SK-N-SH treated with all-trans-retinoic acid at 6 μM for 48 hours (cell line): ENCODE results near the gene CNTNAP2.
"Not testable (repeated sequence)": the region's sequence is repeated elsewhere in the genome, so short reads cannot be mapped to it uniquely, and the experiment has no call there.

ENCODE experiments used
- ISL1 ChIP-seq: fragments of 250-450 bp; sonication (Bioruptor Pico); IDR thresholded peaks from 2 replicates; pipeline ENCODE4 v2.1.2; 2022; ENCODE audit warnings: mild to moderate bottlenecking, moderate library complexity
- PPARA ChIP-seq: fragments of 250-450 bp; sonication (Bioruptor Pico); IDR thresholded peaks from 2 replicates; pipeline ENCODE4 v1.5.0; 2020; ENCODE audit warnings: mild to moderate bottlenecking, borderline replicate concordance
- SNAI2 ChIP-seq: fragments of 250-450 bp; sonication (Bioruptor Pico); IDR thresholded peaks from 2 replicates; pipeline ENCODE4 v1.5.0; 2020; ENCODE audit warnings: mild to moderate bottlenecking, moderate library complexity
- TOX ChIP-seq: fragments of 250-450 bp; sonication (Bioruptor Pico); IDR thresholded peaks from 2 replicates; pipeline ENCODE4 v1.8.0; 2021; ENCODE audit warnings: mild to moderate bottlenecking, moderate library complexity, borderline replicate concordance
- ZFP30 ChIP-seq: fragments of 450-650 bp; formaldehyde crosslinking; IDR thresholded peaks from 2 replicates; pipeline ENCODE4 v1.5.0; 2022; ENCODE audit warnings: mild to moderate bottlenecking, moderate library complexity
- TF ChIP-seq, protein P1 (sequence below): fragments of 250-450 bp; sonication (Bioruptor Pico); IDR thresholded peaks from 2 replicates; pipeline ENCODE4 v1.8.0; 2020; ENCODE audit warnings: mild to moderate bottlenecking, moderate library complexity, borderline replicate concordance

DNA sequence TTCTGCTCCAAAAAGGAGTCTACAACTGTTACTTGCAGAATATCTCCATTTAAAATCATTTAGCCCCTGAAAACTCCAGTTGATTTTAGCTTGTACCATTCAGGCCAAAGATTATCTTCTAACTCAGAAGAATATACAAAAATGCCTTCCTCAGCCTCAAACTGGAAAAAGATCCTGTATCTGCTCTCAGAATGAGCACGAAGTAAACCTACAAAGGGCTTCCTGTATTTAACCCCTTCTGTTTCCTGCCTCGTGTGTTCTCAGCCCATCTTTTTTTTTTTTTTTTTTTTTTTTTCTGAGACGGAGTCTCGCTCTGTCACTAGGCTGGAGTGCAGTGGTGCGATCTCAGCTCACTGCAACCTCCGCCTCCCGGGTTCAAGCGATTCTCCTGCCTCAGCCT is 2334.9 kb downstream of the CNTNAP2 start:
- TF ChIP-seq ZFP30; TOX (CRISPR knock-in tag); ISL1 (CRISPR knock-in tag); PPARA (CRISPR knock-in tag); SNAI2 (CRISPR knock-in tag): not testable (repeated sequence)
- TF ChIP-seq, protein P1, sequence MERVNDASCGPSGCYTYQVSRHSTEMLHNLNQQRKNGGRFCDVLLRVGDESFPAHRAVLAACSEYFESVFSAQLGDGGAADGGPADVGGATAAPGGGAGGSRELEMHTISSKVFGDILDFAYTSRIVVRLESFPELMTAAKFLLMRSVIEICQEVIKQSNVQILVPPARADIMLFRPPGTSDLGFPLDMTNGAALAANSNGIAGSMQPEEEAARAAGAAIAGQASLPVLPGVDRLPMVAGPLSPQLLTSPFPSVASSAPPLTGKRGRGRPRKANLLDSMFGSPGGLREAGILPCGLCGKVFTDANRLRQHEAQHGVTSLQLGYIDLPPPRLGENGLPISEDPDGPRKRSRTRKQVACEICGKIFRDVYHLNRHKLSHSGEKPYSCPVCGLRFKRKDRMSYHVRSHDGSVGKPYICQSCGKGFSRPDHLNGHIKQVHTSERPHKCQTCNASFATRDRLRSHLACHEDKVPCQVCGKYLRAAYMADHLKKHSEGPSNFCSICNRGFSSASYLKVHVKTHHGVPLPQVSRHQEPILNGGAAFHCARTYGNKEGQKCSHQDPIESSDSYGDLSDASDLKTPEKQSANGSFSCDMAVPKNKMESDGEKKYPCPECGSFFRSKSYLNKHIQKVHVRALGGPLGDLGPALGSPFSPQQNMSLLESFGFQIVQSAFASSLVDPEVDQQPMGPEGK (CRISPR knock-in tag) = not testable (repeated sequence)
